Fibroblast of skin of back (primary cell): Measurements from ENCODE around the gene ZNF320. TPM values are rescaled to one million over a fixed set of nuclear protein-coding genes. Genes with fewer than 3 reads are reported as not detected.
A peak's percentile ranks its signal among the peaks of the same experiment; 100 is the strongest.
"Not testable (repeated sequence)": the region's sequence is repeated elsewhere in the genome, so short reads cannot be mapped to it uniquely, and the experiment has no call there.

Experiments
- DNase-seq: peaks from one replicate; pipeline ENCODE4 v3.0.0-alpha.2; 2013
- polyA plus RNA-seq, 2 experiments: library from polyadenylated mRNA; unstranded; fragments of 120-200 nt; gene quantifications; one replicate each; pipeline ENCODE4 v1.2.1, GENCODE V29; 2013; ENCODE audit not compliant: insufficient read length in 2 of 2

Gene ZNF320
- 3.8 TPM for polyA plus RNA-seq (2013, experiment 1 of 2; ENCODE audit: insufficient read length)
- 5.5 TPM for polyA plus RNA-seq (2013, experiment 2 of 2; ENCODE audit: insufficient read length)

GRCh38 chr19:52897138-52897935, at the start of gene ZNF320:
Gene ZNF320 (minus strand): TSS chr19:52897635. CDS start chr19:52890255, 7,380 bp downstream.
- DNase-seq: peak; percentile 93

GRCh38 chr19:52946322-52947310, 49.2 kb upstream of the ZNF320 start:
- DNase-seq: no peak

- DNase-seq: no peak
Measured at GRCh38 chr19:52945652-52946321, 48.4 kb upstream of the ZNF320 start.

GRCh38 chr19:52944703-52945493, 47.5 kb upstream of the ZNF320 start:
- not testable (repeated sequence) for DNase-seq

- no peak for DNase-seq
Measured at GRCh38 chr19:52943884-52944643, 46.6 kb upstream of the ZNF320 start.

GRCh38 chr19:52943134-52943883, 45.9 kb upstream of the ZNF320 start:
- no peak for DNase-seq

GRCh38 chr19:52942386-52943133, 45.1 kb upstream of the ZNF320 start:
- peak; percentile 86 for DNase-seq

GRCh38 chr19:52941941-52942385, 44.5 kb upstream of the ZNF320 start:
- peak; percentile 27 for DNase-seq

- DNase-seq: not testable (repeated sequence)
Measured at GRCh38 chr19:52941523-52941922, 44.1 kb upstream of the ZNF320 start.

GRCh38 chr19:52940905-52941304, 43.5 kb upstream of the ZNF320 start:
- not testable (repeated sequence) for DNase-seq

GRCh38 chr19:52938761-52939160, 41.3 kb upstream of the ZNF320 start:
- DNase-seq: no peak

- DNase-seq: no peak
Measured at GRCh38 chr19:52936954-52937325, 39.5 kb upstream of the ZNF320 start.

GRCh38 chr19:52936151-52936953, 38.9 kb upstream of the ZNF320 start:
- no peak for DNase-seq

GRCh38 chr19:52935434-52935833, 38.0 kb upstream of the ZNF320 start:
- no peak for DNase-seq

- DNase-seq: not testable (repeated sequence)
Measured at GRCh38 chr19:52924641-52925040, 27.2 kb upstream of the ZNF320 start.

GRCh38 chr19:52923778-52924593, 26.6 kb upstream of the ZNF320 start:
- DNase-seq: no peak
